MM.1S (cell line): ENCODE data around the gene GRIA4.

Experiments used
- DNase-seq: peaks from one replicate; pipeline ENCODE4 v3.0.0-alpha.2; 2015
- H2AFZ ChIP-seq: fragments of 300-600 bp; sonication (generic); 2 replicates; pipeline ENCODE4 v1.6.0; 2016; ENCODE audit warnings: antibody characterized with exemption, low read length
- H3F3A ChIP-seq: fragments of 300-600 bp; sonication (generic); 2 replicates; pipeline ENCODE4 v1.6.1; 2016; ENCODE audit warnings: mild to moderate bottlenecking, antibody characterized with exemption, low read length, moderate library complexity, mixed read lengths; ENCODE audit not compliant: insufficient read depth
- H3K27ac ChIP-seq: fragments of 300-600 bp; sonication (generic); 2 replicates; pipeline ENCODE4 v1.5.1; 2016; ENCODE audit warnings: mild to moderate bottlenecking, low read length
- H3K27me3 ChIP-seq: fragments of 300-600 bp; sonication (generic); replicated peaks from 2 replicates; pipeline ENCODE4 v1.6.0; 2016; ENCODE audit warnings: low read length; ENCODE audit not compliant: insufficient read depth
- H3K36me3 ChIP-seq: fragments of 300-600 bp; sonication (generic); replicated peaks from 2 replicates; pipeline ENCODE4 v1.6.1; 2016; ENCODE audit warnings: mild to moderate bottlenecking, low read length, mixed read lengths; ENCODE audit not compliant: insufficient read depth
- H3K4me1 ChIP-seq: fragments of 300-600 bp; sonication (generic); 2 replicates; pipeline ENCODE4 v1.6.1; 2016; ENCODE audit warnings: low read length, mixed read lengths
- H3K4me2 ChIP-seq: fragments of 300-600 bp; sonication (generic); 2 replicates; pipeline ENCODE4 v1.6.0; 2016; ENCODE audit warnings: low read depth, low read length
- H3K4me3 ChIP-seq: fragments of 300-600 bp; sonication (generic); 2 replicates; pipeline ENCODE4 v1.5.1; 2016; ENCODE audit warnings: low read length, mixed read lengths
- H3K79me2 ChIP-seq: fragments of 300-600 bp; sonication (generic); 2 replicates; pipeline ENCODE4 v1.6.1; 2016; ENCODE audit warnings: mixed run types, low read length, mixed read lengths
- H3K9ac ChIP-seq: fragments of 300-600 bp; sonication (generic); 2 replicates; pipeline ENCODE4 v1.6.1; 2016; ENCODE audit warnings: low read length, mixed read lengths
- H3K9me2 ChIP-seq: fragments of 300-600 bp; sonication (generic); replicated peaks from 2 replicates; pipeline ENCODE4 v1.6.1; 2016; ENCODE audit warnings: mild to moderate bottlenecking, low read length, mixed read lengths; ENCODE audit not compliant: insufficient read depth
- H3K9me3 ChIP-seq: fragments of 300-600 bp; sonication (generic); replicated peaks from 2 replicates; pipeline ENCODE4 v1.6.1; 2016; ENCODE audit warnings: mild to moderate bottlenecking, low read length, mixed read lengths; ENCODE audit not compliant: insufficient read depth
- H4K20me1 ChIP-seq: fragments of 300-600 bp; sonication (generic); 2 replicates; pipeline ENCODE4 v1.6.1; 2016; ENCODE audit warnings: mild to moderate bottlenecking, low read length, moderate library complexity, mixed read lengths; ENCODE audit not compliant: insufficient read depth
- CTCF ChIP-seq: fragments of 300-600 bp; sonication (generic); IDR thresholded peaks from 2 replicates; pipeline ENCODE4 v1.5.1; 2016; ENCODE audit warnings: antibody characterized with exemption, low read length, mixed read lengths
- EZH2 ChIP-seq: fragments of 300-600 bp; sonication (generic); optimal IDR thresholded peaks from 2 replicates; pipeline ENCODE3; 2017; ENCODE audit warnings: low read depth, mild to moderate bottlenecking, antibody characterized with exemption, low read length, mixed read lengths
- EZH2phosphoT487 ChIP-seq: fragments of 300-600 bp; sonication (generic); IDR thresholded peaks from 2 replicates; pipeline ENCODE4 v1.6.1; 2018; ENCODE audit warnings: antibody characterized with exemption, low read length

GRIA4 gene

DNA sequence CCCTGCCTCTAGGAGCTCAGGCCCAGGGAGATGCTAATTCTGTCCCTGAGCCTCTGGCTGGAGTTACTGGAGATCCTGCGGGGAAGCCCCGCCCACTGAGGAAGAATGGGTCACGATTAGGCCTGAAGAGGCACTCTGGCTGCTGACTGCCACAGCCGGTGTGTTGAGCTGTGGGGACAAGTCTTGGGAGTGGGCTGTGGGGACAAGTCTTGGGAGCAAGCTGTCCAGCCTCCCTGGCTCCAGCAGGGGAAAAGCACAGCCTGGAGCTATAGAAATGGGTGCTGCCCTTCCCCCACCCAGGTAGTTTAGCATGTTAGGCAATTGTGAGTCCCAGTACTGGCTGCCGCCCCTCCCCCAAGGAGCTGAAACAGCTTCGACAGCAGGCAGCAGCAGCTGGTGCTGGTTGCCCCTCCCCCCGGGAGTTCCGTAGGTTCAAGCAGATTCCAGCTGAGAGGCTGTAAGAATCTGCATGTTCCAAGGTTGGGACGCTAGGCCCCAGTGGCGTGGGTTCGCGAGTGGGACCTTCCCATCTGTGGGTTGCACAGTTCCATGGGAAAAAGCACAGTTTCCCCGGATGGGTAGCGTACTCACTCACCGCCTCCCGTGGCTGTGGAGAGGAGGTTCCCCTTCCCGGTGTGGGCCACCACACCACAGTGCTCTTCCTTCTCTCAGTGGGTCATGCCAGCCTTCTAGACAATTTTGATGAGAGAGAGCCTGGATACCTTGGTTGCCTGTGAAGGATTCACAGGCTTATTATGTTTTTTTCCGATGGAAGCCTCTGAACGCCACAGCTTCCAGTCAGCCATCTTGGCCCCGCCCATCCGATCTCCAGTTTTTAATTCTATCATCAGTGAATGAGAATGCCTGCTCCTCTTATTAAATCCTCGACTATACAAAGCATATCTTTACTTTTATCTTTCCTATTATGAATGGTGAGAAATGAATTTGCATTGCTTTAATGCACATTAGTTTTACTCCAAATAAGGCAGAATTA is 350.7 kb downstream of the GRIA4 start:
- no peak overlapping the region for H3K9ac ChIP-seq
- H3K4me2 ChIP-seq: no peak overlapping the region
- no peaks in the 10 kb centered on the region for H3K79me2 ChIP-seq
- TF ChIP-seq EZH2phosphoT487 (no peak), EZH2 (no peak), CTCF (no peak)
- H3F3A ChIP-seq: no peaks in the 10 kb centered on the region
- H3K4me1 ChIP-seq: no peaks in the 10 kb centered on the region
- no peaks in the 10 kb centered on the region for H3K9me3 ChIP-seq
- no peak overlapping the region for H3K27ac ChIP-seq
- DNase-seq: no peak
- H3K27me3 ChIP-seq: no peaks in the 10 kb centered on the region
- no peaks in the 10 kb centered on the region for H4K20me1 ChIP-seq
- no peaks in the 10 kb centered on the region for H3K9me2 ChIP-seq
- no peak overlapping the region for H3K4me3 ChIP-seq
- no peak overlapping the region for H2AFZ ChIP-seq
- H3K36me3 ChIP-seq: no peaks in the 10 kb centered on the region

DNA sequence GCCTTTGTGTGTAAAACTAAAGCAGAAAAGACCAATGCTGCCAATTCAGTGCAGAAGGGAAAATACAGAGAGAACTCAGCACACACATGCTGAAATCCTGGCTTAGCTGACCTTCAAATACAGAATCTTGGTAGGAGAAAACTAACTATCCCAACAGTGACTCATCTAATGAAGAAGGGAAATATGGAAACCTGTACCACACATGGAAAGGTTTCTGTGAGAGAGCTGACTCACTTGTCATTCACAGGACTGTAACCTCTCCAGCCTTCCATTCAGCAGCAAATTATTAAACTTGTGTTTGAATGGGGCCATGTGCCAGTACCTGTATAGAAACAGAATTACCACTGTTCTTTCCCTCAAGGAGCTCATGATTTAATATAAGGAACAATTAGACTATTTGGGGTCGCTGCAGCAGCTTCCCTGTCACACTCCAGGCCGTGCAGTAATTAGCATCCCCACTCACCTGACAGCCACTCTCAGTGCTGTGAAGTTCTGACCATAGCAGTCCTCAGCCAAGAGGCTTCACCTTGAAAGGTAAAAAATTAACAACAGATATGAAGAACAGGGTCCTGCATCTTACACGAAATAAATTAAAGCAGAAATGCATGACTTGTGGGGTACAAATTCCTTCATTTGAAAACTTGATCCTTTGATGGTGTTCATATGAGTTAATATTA is 358.3 kb downstream of the GRIA4 start:
- no peaks in the 10 kb centered on the region for H3F3A ChIP-seq
- TF ChIP-seq CTCF: no peak
- no peak for TF ChIP-seq EZH2
- no peak for TF ChIP-seq EZH2phosphoT487
- no peak for DNase-seq

GRCh38 chr11:105969756-105970155 is 359.9 kb downstream of the GRIA4 start:
- H4K20me1 ChIP-seq: no peaks in the 10 kb centered on the region
- H3K9me3 ChIP-seq: no peaks in the 10 kb centered on the region
- H3K4me3 ChIP-seq: no peak overlapping the region
- no peak overlapping the region for H3K4me2 ChIP-seq
- no peaks in the 10 kb centered on the region for H3K36me3 ChIP-seq
- no peak overlapping the region for H3K9ac ChIP-seq
- H2AFZ ChIP-seq: no peak overlapping the region
- H3K4me1 ChIP-seq: no peaks in the 10 kb centered on the region
- TF ChIP-seq EZH2phosphoT487 (no peak), CTCF (no peak), EZH2 (no peak)
- H3K79me2 ChIP-seq: no peaks in the 10 kb centered on the region
- H3K27me3 ChIP-seq: no peaks in the 10 kb centered on the region
- DNase-seq: no peak
- no peaks in the 10 kb centered on the region for H3K9me2 ChIP-seq
- no peak overlapping the region for H3K27ac ChIP-seq
- H3F3A ChIP-seq: no peaks in the 10 kb centered on the region

More for the DNA sequence above, 358.3 kb downstream of the GRIA4 start:
- no peak overlapping the region for H3K9ac ChIP-seq
- H3K4me1 ChIP-seq: no peaks in the 10 kb centered on the region
- H3K27me3 ChIP-seq: no peaks in the 10 kb centered on the region
- H3K4me3 ChIP-seq: no peak overlapping the region
- H3K9me2 ChIP-seq: no peaks in the 10 kb centered on the region
- H3K79me2 ChIP-seq: no peaks in the 10 kb centered on the region
- no peak overlapping the region for H2AFZ ChIP-seq
- no peak overlapping the region for H3K4me2 ChIP-seq
- H4K20me1 ChIP-seq: no peaks in the 10 kb centered on the region
- H3K27ac ChIP-seq: no peak overlapping the region
- H3K36me3 ChIP-seq: no peaks in the 10 kb centered on the region
- H3K9me3 ChIP-seq: no peaks in the 10 kb centered on the region
